Measurements from ENCODE around the gene RNF152. TPM values are rescaled to one million over a fixed set of nuclear protein-coding genes. Genes with fewer than 3 reads are reported as not detected.

The RNF152 gene
- total RNA-seq, 2 donors from 2014 or later, result 90.8 to 119 TPM

GRCh38 chr18:61838521-61838920 lies 54.3 kb downstream of the RNF152 start:
- Histone ChIP-seq H3K4me1 (ENCODE audit: control insufficient read depth, insufficient read depth, low read length) (no peaks in the 10 kb centered on the region), H3K27ac (ENCODE audit: low read depth, low read length) (no peak overlapping the region), H3K9me3 (ENCODE audit: control insufficient read depth, low read length) (peaks cover 27% of the 10 kb centered on the region), H3K27me3 (ENCODE audit: control insufficient read depth, insufficient read depth, low read length, poor library complexity, severe bottlenecking) (no peaks in the 10 kb centered on the region), H3K9ac (ENCODE audit: extremely low read depth, low read length, poor library complexity, severe bottlenecking) (no peak overlapping the region), H3K36me3 (ENCODE audit: control insufficient read depth, insufficient read depth, low read length) (peaks cover 88% of the 10 kb centered on the region), H3K4me3 (ENCODE audit: low read length) (no peak overlapping the region)
- WGBS, 2 experiments (ENCODE audit: insufficient coverage in 1 of 2, insufficient read length in 1 of 2), result 91 to 92% methylated on average over 4 to 5 of the region's 5 CpGs
- peaks cover 26% of the 10 kb centered on the region for H3K9me3 Mint-ChIP-seq
- no peaks in the 10 kb centered on the region for H3K27me3 Mint-ChIP-seq (ENCODE audit: insufficient read depth)
- H3K27ac Mint-ChIP-seq, result no peak overlapping the region
- H3K4me1 Mint-ChIP-seq, result peaks cover 14% of the 10 kb centered on the region
- peaks cover 89% of the 10 kb centered on the region for H3K36me3 Mint-ChIP-seq (ENCODE audit: low read depth)
- no peak overlapping the region for H3K4me3 Mint-ChIP-seq
- DNase-seq, result no peak
- TF ChIP-seq CTCF (conservative IDR thresholded peaks at IDR 0.05), result peak; percentile 57

GRCh38 chr18:61833978-61834377 lies 58.8 kb downstream of the RNF152 start:
- WGBS, 2 experiments (ENCODE audit: insufficient coverage in 1 of 2, insufficient read length in 1 of 2), result 57 to 86% methylated on average over 2 to 4 of the region's 4 CpGs
- H3K36me3 ChIP-seq (ENCODE audit: control insufficient read depth, insufficient read depth, low read length), result peaks cover 70% of the 10 kb centered on the region

GRCh38 chr18:61833387-61833786 lies 59.4 kb downstream of the RNF152 start:
- Histone ChIP-seq H3K9ac (ENCODE audit: extremely low read depth, low read length, poor library complexity, severe bottlenecking) (no peak overlapping the region), H3K27me3 (ENCODE audit: control insufficient read depth, insufficient read depth, low read length, poor library complexity, severe bottlenecking) (no peaks in the 10 kb centered on the region), H3K27ac (ENCODE audit: low read depth, low read length) (no peak overlapping the region), H3K9me3 (ENCODE audit: control insufficient read depth, low read length) (peaks cover 27% of the 10 kb centered on the region), H3K36me3 (ENCODE audit: control insufficient read depth, insufficient read depth, low read length) (peaks cover 70% of the 10 kb centered on the region), H3K4me1 (ENCODE audit: control insufficient read depth, insufficient read depth, low read length) (no peaks in the 10 kb centered on the region), H3K4me3 (ENCODE audit: low read length) (no peak overlapping the region)
- no peak for DNase-seq
- 81% methylated on average over 4 to 5 of the region's 5 CpGs for WGBS, 2 experiments (ENCODE audit: insufficient coverage in 1 of 2, insufficient read length in 1 of 2)
- H3K4me3 Mint-ChIP-seq, result no peak overlapping the region
- no peak overlapping the region for H3K27ac Mint-ChIP-seq
- TF ChIP-seq CTCF (conservative IDR thresholded peaks at IDR 0.05), result no peak
- peaks cover 26% of the 10 kb centered on the region for H3K9me3 Mint-ChIP-seq
- no peaks in the 10 kb centered on the region for H3K27me3 Mint-ChIP-seq (ENCODE audit: insufficient read depth)
- peaks cover 9% of the 10 kb centered on the region for H3K4me1 Mint-ChIP-seq
- H3K36me3 Mint-ChIP-seq (ENCODE audit: low read depth), result peaks cover 62% of the 10 kb centered on the region

More at GRCh38 chr18:61833978-61834377, 58.8 kb downstream of the RNF152 start:
- H3K27ac Mint-ChIP-seq, result no peak overlapping the region
- H3K36me3 Mint-ChIP-seq (ENCODE audit: low read depth), result peaks cover 62% of the 10 kb centered on the region
- H3K9me3 ChIP-seq (ENCODE audit: control insufficient read depth, low read length), result peaks cover 27% of the 10 kb centered on the region
- H3K4me3 Mint-ChIP-seq, result no peak overlapping the region
- H3K4me1 ChIP-seq (ENCODE audit: control insufficient read depth, insufficient read depth, low read length), result no peaks in the 10 kb centered on the region
- H3K27me3 Mint-ChIP-seq (ENCODE audit: insufficient read depth), result no peaks in the 10 kb centered on the region
- H3K9ac ChIP-seq (ENCODE audit: extremely low read depth, low read length, poor library complexity, severe bottlenecking), result no peak overlapping the region
- H3K9me3 Mint-ChIP-seq, result peaks cover 26% of the 10 kb centered on the region
- H3K27ac ChIP-seq (ENCODE audit: low read depth, low read length), result no peak overlapping the region
- H3K4me3 ChIP-seq (ENCODE audit: low read length), result no peak overlapping the region
- TF ChIP-seq CTCF (conservative IDR thresholded peaks at IDR 0.05), result no peak
- H3K27me3 ChIP-seq (ENCODE audit: control insufficient read depth, insufficient read depth, low read length, poor library complexity, severe bottlenecking), result no peaks in the 10 kb centered on the region
- DNase-seq, result no peak
- H3K4me1 Mint-ChIP-seq, result peaks cover 15% of the 10 kb centered on the region
